SK-N-SH (cell line): ENCODE data around the gene EVI2B.

ENCODE experiments used
- FOXJ3 ChIP-seq: sonication (generic); formaldehyde crosslinking; IDR thresholded peaks from 2 replicates; pipeline ENCODE4 v1.5.1; 2020; ENCODE audit warnings: mild to moderate bottlenecking, missing genetic modification reagents
- JUND ChIP-seq: IDR thresholded peaks from 2 replicates; pipeline ENCODE4 v1.4.0; 2012
- MXI1 ChIP-seq: IDR thresholded peaks from 2 replicates; pipeline ENCODE4 v1.6.1; 2012; ENCODE audit warnings: mild to moderate bottlenecking, low read depth, low read length, improper control_type of control experiment
- NFIC ChIP-seq: IDR thresholded peaks from 2 replicates; pipeline ENCODE4 v1.4.0; 2012; ENCODE audit warnings: borderline replicate concordance
- RFX5 ChIP-seq: IDR thresholded peaks from 2 replicates; pipeline ENCODE4 v1.6.1; 2012; ENCODE audit warnings: mild to moderate bottlenecking, improper control_type of control experiment, low read length
- SMC3 ChIP-seq: IDR thresholded peaks from 2 replicates; pipeline ENCODE4 v1.6.1; 2012; ENCODE audit warnings: low read depth, low read length, improper control_type of control experiment
- TF ChIP-seq, protein P1 (sequence below): fragments of 200-600 bp; sonication (generic); IDR thresholded peaks from 2 replicates; pipeline ENCODE4 v1.6.1; 2017; ENCODE audit warnings: antibody characterized with exemption, mild to moderate bottlenecking, moderate library complexity
- TF ChIP-seq, protein P2 (sequence below): IDR thresholded peaks from 2 replicates; pipeline ENCODE4 v1.4.0; 2012; ENCODE audit warnings: low read depth, borderline replicate concordance
- TF ChIP-seq, protein P3 (sequence below): fragments of 150-350 bp; IDR thresholded peaks from 2 replicates; pipeline ENCODE4 v1.6.1; 2017; ENCODE audit warnings: antibody characterized with exemption, low read length, low read depth, borderline replicate concordance
- TF ChIP-seq, protein P4 (sequence below): IDR thresholded peaks from 2 replicates; pipeline ENCODE4 v1.4.0; 2012; ENCODE audit warnings: low read depth
- TF ChIP-seq, protein P5 (sequence below): fragments of 150-350 bp; IDR thresholded peaks from 2 replicates; pipeline ENCODE4 v1.6.1; 2016; ENCODE audit warnings: mild to moderate bottlenecking, low read depth, low read length
- TF ChIP-seq, protein P6 (sequence below): IDR thresholded peaks from 2 replicates; pipeline ENCODE4; 2012

DNA sequence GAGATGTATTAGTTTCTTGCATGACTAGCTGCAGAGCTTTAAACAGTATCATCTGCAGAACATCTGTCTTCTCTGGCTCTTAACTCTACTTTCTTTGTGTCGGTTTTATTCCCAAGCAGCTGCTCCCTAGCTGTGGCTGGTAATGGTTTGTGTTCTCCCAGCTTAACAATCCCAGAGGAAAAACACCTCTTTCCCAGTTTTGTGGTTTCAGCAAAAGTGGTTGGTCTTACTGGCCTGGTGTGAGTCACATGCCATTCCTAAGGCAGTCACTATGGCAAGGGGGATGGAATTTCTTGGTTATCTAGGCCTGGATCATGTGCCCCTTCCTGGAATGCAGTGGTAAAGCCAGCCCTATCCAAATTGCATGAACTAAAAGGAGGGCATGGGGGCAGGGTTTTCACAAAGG lies 44.3 kb downstream of the EVI2B start:
- TF ChIP-seq, protein P1, sequence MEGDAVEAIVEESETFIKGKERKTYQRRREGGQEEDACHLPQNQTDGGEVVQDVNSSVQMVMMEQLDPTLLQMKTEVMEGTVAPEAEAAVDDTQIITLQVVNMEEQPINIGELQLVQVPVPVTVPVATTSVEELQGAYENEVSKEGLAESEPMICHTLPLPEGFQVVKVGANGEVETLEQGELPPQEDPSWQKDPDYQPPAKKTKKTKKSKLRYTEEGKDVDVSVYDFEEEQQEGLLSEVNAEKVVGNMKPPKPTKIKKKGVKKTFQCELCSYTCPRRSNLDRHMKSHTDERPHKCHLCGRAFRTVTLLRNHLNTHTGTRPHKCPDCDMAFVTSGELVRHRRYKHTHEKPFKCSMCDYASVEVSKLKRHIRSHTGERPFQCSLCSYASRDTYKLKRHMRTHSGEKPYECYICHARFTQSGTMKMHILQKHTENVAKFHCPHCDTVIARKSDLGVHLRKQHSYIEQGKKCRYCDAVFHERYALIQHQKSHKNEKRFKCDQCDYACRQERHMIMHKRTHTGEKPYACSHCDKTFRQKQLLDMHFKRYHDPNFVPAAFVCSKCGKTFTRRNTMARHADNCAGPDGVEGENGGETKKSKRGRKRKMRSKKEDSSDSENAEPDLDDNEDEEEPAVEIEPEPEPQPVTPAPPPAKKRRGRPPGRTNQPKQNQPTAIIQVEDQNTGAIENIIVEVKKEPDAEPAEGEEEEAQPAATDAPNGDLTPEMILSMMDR = no peak
- TF ChIP-seq MXI1 = no peak
- no peak for TF ChIP-seq FOXJ3 (CRISPR knock-in tag)
- TF ChIP-seq, protein P2, sequence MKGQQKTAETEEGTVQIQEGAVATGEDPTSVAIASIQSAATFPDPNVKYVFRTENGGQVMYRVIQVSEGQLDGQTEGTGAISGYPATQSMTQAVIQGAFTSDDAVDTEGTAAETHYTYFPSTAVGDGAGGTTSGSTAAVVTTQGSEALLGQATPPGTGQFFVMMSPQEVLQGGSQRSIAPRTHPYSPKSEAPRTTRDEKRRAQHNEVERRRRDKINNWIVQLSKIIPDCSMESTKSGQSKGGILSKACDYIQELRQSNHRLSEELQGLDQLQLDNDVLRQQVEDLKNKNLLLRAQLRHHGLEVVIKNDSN = peak; percentile 90
- no peak for TF ChIP-seq SMC3
- peak; percentile 97 for TF ChIP-seq JUND
- TF ChIP-seq, protein P3, sequence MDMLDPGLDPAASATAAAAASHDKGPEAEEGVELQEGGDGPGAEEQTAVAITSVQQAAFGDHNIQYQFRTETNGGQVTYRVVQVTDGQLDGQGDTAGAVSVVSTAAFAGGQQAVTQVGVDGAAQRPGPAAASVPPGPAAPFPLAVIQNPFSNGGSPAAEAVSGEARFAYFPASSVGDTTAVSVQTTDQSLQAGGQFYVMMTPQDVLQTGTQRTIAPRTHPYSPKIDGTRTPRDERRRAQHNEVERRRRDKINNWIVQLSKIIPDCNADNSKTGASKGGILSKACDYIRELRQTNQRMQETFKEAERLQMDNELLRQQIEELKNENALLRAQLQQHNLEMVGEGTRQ = peak; percentile 52; the same call in 1 of the 2 replicates
- no peak for TF ChIP-seq RFX5
- TF ChIP-seq, protein P4, sequence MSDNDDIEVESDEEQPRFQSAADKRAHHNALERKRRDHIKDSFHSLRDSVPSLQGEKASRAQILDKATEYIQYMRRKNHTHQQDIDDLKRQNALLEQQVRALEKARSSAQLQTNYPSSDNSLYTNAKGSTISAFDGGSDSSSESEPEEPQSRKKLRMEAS = peak; percentile 90
- TF ChIP-seq, protein P5, sequence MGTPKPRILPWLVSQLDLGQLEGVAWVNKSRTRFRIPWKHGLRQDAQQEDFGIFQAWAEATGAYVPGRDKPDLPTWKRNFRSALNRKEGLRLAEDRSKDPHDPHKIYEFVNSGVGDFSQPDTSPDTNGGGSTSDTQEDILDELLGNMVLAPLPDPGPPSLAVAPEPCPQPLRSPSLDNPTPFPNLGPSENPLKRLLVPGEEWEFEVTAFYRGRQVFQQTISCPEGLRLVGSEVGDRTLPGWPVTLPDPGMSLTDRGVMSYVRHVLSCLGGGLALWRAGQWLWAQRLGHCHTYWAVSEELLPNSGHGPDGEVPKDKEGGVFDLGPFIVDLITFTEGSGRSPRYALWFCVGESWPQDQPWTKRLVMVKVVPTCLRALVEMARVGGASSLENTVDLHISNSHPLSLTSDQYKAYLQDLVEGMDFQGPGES = no peak
- TF ChIP-seq, protein P6, sequence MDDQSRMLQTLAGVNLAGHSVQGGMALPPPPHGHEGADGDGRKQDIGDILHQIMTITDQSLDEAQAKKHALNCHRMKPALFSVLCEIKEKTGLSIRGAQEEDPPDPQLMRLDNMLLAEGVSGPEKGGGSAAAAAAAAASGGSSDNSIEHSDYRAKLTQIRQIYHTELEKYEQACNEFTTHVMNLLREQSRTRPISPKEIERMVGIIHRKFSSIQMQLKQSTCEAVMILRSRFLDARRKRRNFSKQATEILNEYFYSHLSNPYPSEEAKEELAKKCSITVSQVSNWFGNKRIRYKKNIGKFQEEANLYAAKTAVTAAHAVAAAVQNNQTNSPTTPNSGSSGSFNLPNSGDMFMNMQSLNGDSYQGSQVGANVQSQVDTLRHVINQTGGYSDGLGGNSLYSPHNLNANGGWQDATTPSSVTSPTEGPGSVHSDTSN = peak; percentile 79; the same call in 1 of the 2 replicates
- TF ChIP-seq NFIC = peak; percentile 93
